ACHN (cell line): Measurements from ENCODE around the gene TBC1D3B.
"Not testable (repeated sequence)": the region's sequence is repeated elsewhere in the genome, so short reads cannot be mapped to it uniquely, and the experiment has no call there.

ENCODE experiments used
- DNase-seq: peaks from one replicate; pipeline ENCODE4 v3.0.0-alpha.2; 2015
- in situ Hi-C: cut with HindIII; loops from 2 replicates; pipeline ENCODE4 v1.10.0; 2017; ENCODE audit warnings: low sequenced_read_pairs, low pct_ligation_motif_present, low pct_unique_long_range_greater_than_20kb

TBC1D3B gene

GRCh38 chr17:36142235-36142634, 34.2 kb downstream of the TBC1D3B start:
- in situ Hi-C loops, result no loop called here
- DNase-seq, result no peak

- in situ Hi-C loops, result no loop called here
- DNase-seq, result no peak
These were observed 40.0 kb downstream of the TBC1D3B start for GRCh38 chr17:36136439-36136838.

- in situ Hi-C loops, result no loop called here
- DNase-seq, result no peak
These were observed 40.4 kb downstream of the TBC1D3B start for GRCh38 chr17:36136036-36136435.

- DNase-seq, result no peak
- in situ Hi-C loops, result no loop called here
These were observed 41.0 kb downstream of the TBC1D3B start for GRCh38 chr17:36135465-36135864.

- in situ Hi-C loops, result no loop called here
- DNase-seq, result no peak
These were observed 42.7 kb downstream of the TBC1D3B start for GRCh38 chr17:36133602-36134236.

- in situ Hi-C loops, result no loop called here
- DNase-seq, result no peak
These were observed 44.0 kb downstream of the TBC1D3B start for GRCh38 chr17:36132421-36132831.

GRCh38 chr17:36131931-36132330, 44.5 kb downstream of the TBC1D3B start:
- in situ Hi-C loops, result no loop called here
- DNase-seq, result no peak

- in situ Hi-C loops, result no loop called here
- no peak for DNase-seq
These were observed 45.0 kb downstream of the TBC1D3B start for GRCh38 chr17:36131421-36131820.

GRCh38 chr17:36130346-36130745, 46.1 kb downstream of the TBC1D3B start:
- in situ Hi-C loops, result no loop called here
- DNase-seq, result no peak

- DNase-seq, result no peak
- in situ Hi-C loops, result no loop called here
These were observed 46.8 kb downstream of the TBC1D3B start for GRCh38 chr17:36129616-36130015.

GRCh38 chr17:36128411-36128978, 47.9 kb downstream of the TBC1D3B start:
- in situ Hi-C loops, result no loop called here
- DNase-seq, result no peak

GRCh38 chr17:36127911-36128310, 48.5 kb downstream of the TBC1D3B start:
- in situ Hi-C loops, result no loop called here

GRCh38 chr17:36127199-36127893, 49.1 kb downstream of the TBC1D3B start:
- no peak for DNase-seq
- in situ Hi-C loops, result no loop called here

More at GRCh38 chr17:36127911-36128310, 48.5 kb downstream of the TBC1D3B start:
- no peak for DNase-seq

- no peak for DNase-seq
- in situ Hi-C loops, result no loop called here
These were observed 51.3 kb downstream of the TBC1D3B start for GRCh38 chr17:36124879-36125824.

GRCh38 chr17:36123431-36123830, 53.0 kb downstream of the TBC1D3B start:
- DNase-seq, result no peak
- in situ Hi-C loops, result no loop called here

- in situ Hi-C loops, result not testable (repeated sequence)
These were observed 55.3 kb downstream of the TBC1D3B start for GRCh38 chr17:36121099-36121498.

GRCh38 chr17:36120221-36120620, 56.2 kb downstream of the TBC1D3B start:
- no peak for DNase-seq
- in situ Hi-C loops, result no loop called here

More at GRCh38 chr17:36121099-36121498, 55.3 kb downstream of the TBC1D3B start:
- DNase-seq, result not testable (repeated sequence)

- in situ Hi-C loops, result no loop called here
- no peak for DNase-seq
These were observed 57.7 kb downstream of the TBC1D3B start for GRCh38 chr17:36118477-36119353.
